GM21576 (cell line): Measurements from ENCODE around the gene NFIA.

ENCODE experiments used
- ATAC-seq: cut with Tn5 transposase; IDR thresholded peaks from one replicate; pipeline ENCODE4 v1.9.1; 2021; ENCODE audit warnings: mild to moderate bottlenecking, moderate library complexity; ENCODE audit not compliant: unreplicated experiment

Gene NFIA

GRCh38 chr1:61318319-61319125 lies 236.2 kb downstream of the NFIA start:
- ATAC-seq = peak; percentile 99

GRCh38 chr1:61320575-61320974 lies 238.2 kb downstream of the NFIA start:
- no peak for ATAC-seq

GRCh38 chr1:61322008-61322744 lies 239.8 kb downstream of the NFIA start:
- ATAC-seq = no peak

GRCh38 chr1:61322769-61323168 lies 240.4 kb downstream of the NFIA start:
- no peak for ATAC-seq

GRCh38 chr1:61323681-61324328 lies 241.4 kb downstream of the NFIA start:
- ATAC-seq = no peak

- no peak for ATAC-seq
Observed at GRCh38 chr1:61326713-61327112, 244.4 kb downstream of the NFIA start.

GRCh38 chr1:61327436-61327835 lies 245.1 kb downstream of the NFIA start:
- ATAC-seq = no peak

- ATAC-seq = no peak
Observed at GRCh38 chr1:61329556-61329955, 247.2 kb downstream of the NFIA start.

GRCh38 chr1:61330018-61330417 lies 247.7 kb downstream of the NFIA start:
- no peak for ATAC-seq

GRCh38 chr1:61330571-61330970 lies 248.2 kb downstream of the NFIA start:
- no peak for ATAC-seq

- ATAC-seq = peak; percentile 97
Observed at GRCh38 chr1:61332196-61332753, 249.9 kb downstream of the NFIA start.

GRCh38 chr1:61332796-61333195 lies 250.4 kb downstream of the NFIA start:
- no peak for ATAC-seq

- ATAC-seq = no peak
Observed at GRCh38 chr1:61334718-61335589, 252.6 kb downstream of the NFIA start.

- no peak for ATAC-seq
Observed at GRCh38 chr1:61337037-61337436, 254.7 kb downstream of the NFIA start.

- ATAC-seq = no peak
Observed at GRCh38 chr1:61337441-61337951, 255.1 kb downstream of the NFIA start.

GRCh38 chr1:61337981-61338848 lies 255.9 kb downstream of the NFIA start:
- ATAC-seq = no peak

- ATAC-seq = no peak
Observed at GRCh38 chr1:61338899-61339298, 256.5 kb downstream of the NFIA start.

GRCh38 chr1:61341426-61341825 lies 259.1 kb downstream of the NFIA start:
- ATAC-seq = no peak

GRCh38 chr1:61343734-61344420 lies 261.5 kb downstream of the NFIA start:
- ATAC-seq = no peak
